T-helper 2 cell treated with Interferon-gamma antibody and Interleukin-4, amounts not matched to agents 100 ng/mL and 5 ng/mL, for 36 hours (primary cell): Measurements from ENCODE around the gene GRIN2C. TPM values are rescaled to one million over a fixed set of nuclear protein-coding genes. Genes with fewer than 3 reads are reported as not detected.

ENCODE experiments used
- intact Hi-C: fragments of 100-400 bp; cut with micrococcal nuclease; formaldehyde crosslinking; loops from one replicate; pipeline ENCODE4 v1.15.1; 2023
- total RNA-seq: library from RNA; stranded (reverse); gene quantifications from 2 replicates; pipeline ENCODE4 v1.2.3, GENCODE V29; 2022

Gene GRIN2C
- total RNA-seq, 1 donor from 2014 or later: 0.11 TPM

GRCh38 chr17:74850914-74851313 is 8.8 kb downstream of the GRIN2C start:
- intact Hi-C loops: loop anchor here (10.0 kb wide), 1 partner anchor 396 kb away; no protein-coding TSS in a partner anchor

- intact Hi-C loops: loop anchor here (10.0 kb wide), 1 partner anchor 396 kb away; no protein-coding TSS in a partner anchor
Measured at GRCh38 chr17:74850310-74850709, 9.4 kb downstream of the GRIN2C start.

- intact Hi-C loops: no loop called here
Measured at GRCh38 chr17:74848656-74849399, 10.9 kb downstream of the GRIN2C start.

- intact Hi-C loops: no loop called here
Measured at GRCh38 chr17:74846621-74847020, 13.1 kb downstream of the GRIN2C start.

- intact Hi-C loops: no loop called here
Measured at GRCh38 chr17:74843352-74843627, 16.4 kb downstream of the GRIN2C start.

- intact Hi-C loops: no loop called here
Measured at GRCh38 chr17:74842599-74843351, 16.9 kb downstream of the GRIN2C start.

- intact Hi-C loops: no loop called here
Measured at GRCh38 chr17:74842146-74842598, 17.5 kb downstream of the GRIN2C start.

GRCh38 chr17:74840989-74841666 is 18.6 kb downstream of the GRIN2C start:
- intact Hi-C loops: no loop called here

- intact Hi-C loops: no loop called here
Measured at GRCh38 chr17:74839990-74840852, 19.5 kb downstream of the GRIN2C start.

GRCh38 chr17:74838274-74838673 is 21.4 kb downstream of the GRIN2C start:
- intact Hi-C loops: no loop called here

GRCh38 chr17:74836691-74837467 is 22.8 kb downstream of the GRIN2C start:
- intact Hi-C loops: no loop called here

GRCh38 chr17:74836191-74836590 is 23.5 kb downstream of the GRIN2C start:
- intact Hi-C loops: no loop called here

- intact Hi-C loops: no loop called here
Measured at GRCh38 chr17:74833501-74834377, 25.9 kb downstream of the GRIN2C start.

GRCh38 chr17:74832421-74832820 is 27.3 kb downstream of the GRIN2C start:
- intact Hi-C loops: no loop called here

- intact Hi-C loops: no loop called here
Measured at GRCh38 chr17:74831444-74832146, 28.1 kb downstream of the GRIN2C start.

GRCh38 chr17:74830861-74831260 is 28.8 kb downstream of the GRIN2C start:
- intact Hi-C loops: no loop called here

- intact Hi-C loops: no loop called here
Measured at GRCh38 chr17:74827800-74828199, 31.9 kb downstream of the GRIN2C start.

- intact Hi-C loops: no loop called here
Measured at GRCh38 chr17:74825952-74826719, 33.5 kb downstream of the GRIN2C start.
